BLaER1 (cell line): ENCODE data around the gene ATP8A2.

ENCODE experiments used
- H3K27ac ChIP-seq: shearing (Covaris generic); formaldehyde crosslinking; 2 replicates; pipeline ENCODE4 v1.8.1; 2022
- H3K27me3 ChIP-seq: shearing (Covaris generic); formaldehyde crosslinking; 2 replicates; pipeline ENCODE4 v1.8.1; 2022
- H3K36me3 ChIP-seq: shearing (Covaris generic); formaldehyde crosslinking; 2 replicates; pipeline ENCODE4 v1.8.1; 2022
- H3K4me1 ChIP-seq: shearing (Covaris generic); formaldehyde crosslinking; 2 replicates; pipeline ENCODE4 v1.8.1; 2022
- H3K4me2 ChIP-seq: shearing (Covaris generic); formaldehyde crosslinking; 2 replicates; pipeline ENCODE4 v1.8.1; 2022
- H3K4me3 ChIP-seq: shearing (Covaris generic); formaldehyde crosslinking; 2 replicates; pipeline ENCODE4 v1.8.1; 2022
- H3K9ac ChIP-seq: shearing (Covaris generic); formaldehyde crosslinking; 2 replicates; pipeline ENCODE4 v1.8.1; 2022
- H3K9me3 ChIP-seq: shearing (Covaris generic); formaldehyde crosslinking; 2 replicates; pipeline ENCODE4 v1.8.1; 2022
- H4K20me1 ChIP-seq: shearing (Covaris generic); formaldehyde crosslinking; 2 replicates; pipeline ENCODE4 v1.8.1; 2022
- Cebpa-rat ChIP-seq: shearing (Covaris generic); IDR thresholded peaks from 2 replicates; pipeline ENCODE4 v1.8.1; 2022

Gene ATP8A2

DNA sequence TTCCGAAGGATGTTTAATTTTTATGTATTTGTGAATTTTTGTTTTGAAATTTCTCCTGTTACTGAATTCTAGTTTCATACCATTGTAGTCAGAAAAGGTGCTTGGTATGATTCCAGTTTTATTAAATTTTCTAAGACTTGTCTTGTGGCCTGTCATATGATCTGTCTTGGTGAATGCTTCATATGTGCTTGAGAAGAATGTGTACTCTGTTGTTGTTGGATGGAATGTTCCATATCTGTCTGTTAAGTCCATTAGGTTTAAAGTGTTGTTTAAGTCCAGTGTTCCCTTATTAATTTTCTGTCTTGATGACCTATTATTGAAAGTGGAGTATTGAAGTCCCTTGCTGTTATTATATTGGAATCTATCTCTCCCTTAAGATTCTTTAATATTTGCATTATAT is 273.9 kb downstream of the ATP8A2 start:
- Histone ChIP-seq H3K9ac (no peak overlapping the region), H3K9me3 (peaks cover 56% of the 10 kb centered on the region), H3K4me3 (no peak overlapping the region), H3K27ac (no peak overlapping the region), H3K4me1 (no peaks in the 10 kb centered on the region; the same call in 1 of the 2 replicates), H3K36me3 (no peaks in the 10 kb centered on the region), H3K4me2 (no peak overlapping the region), H3K27me3 (no peaks in the 10 kb centered on the region), H4K20me1 (no peaks in the 10 kb centered on the region)
- TF ChIP-seq Cebpa-rat, result no peak

- Histone ChIP-seq H3K9me3 (peaks cover 43% of the 10 kb centered on the region), H4K20me1 (no peaks in the 10 kb centered on the region), H3K36me3 (no peaks in the 10 kb centered on the region), H3K27ac (no peak overlapping the region), H3K27me3 (no peaks in the 10 kb centered on the region), H3K4me2 (no peak overlapping the region), H3K4me1 (no peaks in the 10 kb centered on the region; the same call in 1 of the 2 replicates), H3K4me3 (no peak overlapping the region), H3K9ac (no peak overlapping the region)
- no peak for TF ChIP-seq Cebpa-rat
These were observed 277.3 kb downstream of the ATP8A2 start for GRCh38 chr13:25649001-25649633.

- TF ChIP-seq Cebpa-rat, result no peak
- H3K9me3 ChIP-seq, result peaks cover 24% of the 10 kb centered on the region
- no peaks in the 10 kb centered on the region for H3K4me1 ChIP-seq
- H3K4me2 ChIP-seq, result no peak overlapping the region
- H3K9ac ChIP-seq, result no peak overlapping the region
- H3K27me3 ChIP-seq, result no peaks in the 10 kb centered on the region
- no peak overlapping the region for H3K27ac ChIP-seq
- no peaks in the 10 kb centered on the region for H3K36me3 ChIP-seq
- H4K20me1 ChIP-seq, result no peaks in the 10 kb centered on the region
- H3K4me3 ChIP-seq, result no peak overlapping the region
These were observed 281.0 kb downstream of the ATP8A2 start for GRCh38 chr13:25652764-25653163.

GRCh38 chr13:25654322-25654721 is 282.5 kb downstream of the ATP8A2 start:
- no peaks in the 10 kb centered on the region for H3K4me1 ChIP-seq
- H3K4me3 ChIP-seq, result no peak overlapping the region
- H3K27me3 ChIP-seq, result no peaks in the 10 kb centered on the region
- no peaks in the 10 kb centered on the region for H3K36me3 ChIP-seq
- TF ChIP-seq Cebpa-rat, result no peak
- H3K9me3 ChIP-seq, result 0 out of 2 replicates have a peak, but pooled peaks cover 9% of the 10 kb centered on the region
- H3K9ac ChIP-seq, result no peak overlapping the region
- no peak overlapping the region for H3K4me2 ChIP-seq
- no peak overlapping the region for H3K27ac ChIP-seq
- H4K20me1 ChIP-seq, result no peaks in the 10 kb centered on the region

- no peaks in the 10 kb centered on the region for H3K36me3 ChIP-seq
- H3K27me3 ChIP-seq, result no peaks in the 10 kb centered on the region
- H4K20me1 ChIP-seq, result no peaks in the 10 kb centered on the region
- H3K9me3 ChIP-seq, result no peaks in the 10 kb centered on the region
- no peak overlapping the region for H3K4me2 ChIP-seq
- no peak overlapping the region for H3K27ac ChIP-seq
- H3K4me1 ChIP-seq, result no peaks in the 10 kb centered on the region
- H3K9ac ChIP-seq, result no peak overlapping the region
- no peak overlapping the region for H3K4me3 ChIP-seq
- no peak for TF ChIP-seq Cebpa-rat
These were observed 285.4 kb downstream of the ATP8A2 start for GRCh38 chr13:25657157-25657556.

- TF ChIP-seq Cebpa-rat, result no peak
- no peaks in the 10 kb centered on the region for H3K9me3 ChIP-seq
- H3K9ac ChIP-seq, result no peak overlapping the region
- no peaks in the 10 kb centered on the region for H3K36me3 ChIP-seq
- H4K20me1 ChIP-seq, result no peaks in the 10 kb centered on the region
- no peaks in the 10 kb centered on the region for H3K4me1 ChIP-seq
- no peak overlapping the region for H3K27ac ChIP-seq
- no peak overlapping the region for H3K4me3 ChIP-seq
- H3K4me2 ChIP-seq, result no peak overlapping the region
- no peaks in the 10 kb centered on the region for H3K27me3 ChIP-seq
These were observed 287.5 kb downstream of the ATP8A2 start for GRCh38 chr13:25659091-25659795.

DNA sequence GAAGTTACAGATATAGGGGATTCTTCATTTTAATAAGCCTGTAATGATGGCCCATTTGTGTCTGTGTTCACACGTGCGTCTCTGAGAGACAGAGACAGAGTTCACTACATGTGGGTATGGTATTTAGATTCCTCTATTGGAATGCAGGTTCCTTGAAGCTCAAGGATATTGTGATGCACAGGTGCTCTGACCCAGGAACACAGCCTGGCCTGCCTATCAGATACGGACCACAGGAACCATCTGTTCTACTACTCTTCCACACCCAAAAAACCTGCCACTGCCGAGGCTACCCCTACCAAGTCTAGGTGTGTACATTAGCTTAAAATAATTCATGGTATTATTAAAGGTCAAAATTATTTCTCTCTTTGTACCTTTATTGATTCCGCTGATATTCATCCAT is 289.2 kb downstream of the ATP8A2 start:
- no peak overlapping the region for H3K27ac ChIP-seq
- no peaks in the 10 kb centered on the region for H3K4me1 ChIP-seq
- H3K36me3 ChIP-seq, result no peaks in the 10 kb centered on the region
- no peak for TF ChIP-seq Cebpa-rat
- H3K9me3 ChIP-seq, result no peaks in the 10 kb centered on the region
- H4K20me1 ChIP-seq, result no peaks in the 10 kb centered on the region
- H3K27me3 ChIP-seq, result no peaks in the 10 kb centered on the region
- H3K4me3 ChIP-seq, result no peak overlapping the region
- H3K9ac ChIP-seq, result no peak overlapping the region
- H3K4me2 ChIP-seq, result no peak overlapping the region

DNA sequence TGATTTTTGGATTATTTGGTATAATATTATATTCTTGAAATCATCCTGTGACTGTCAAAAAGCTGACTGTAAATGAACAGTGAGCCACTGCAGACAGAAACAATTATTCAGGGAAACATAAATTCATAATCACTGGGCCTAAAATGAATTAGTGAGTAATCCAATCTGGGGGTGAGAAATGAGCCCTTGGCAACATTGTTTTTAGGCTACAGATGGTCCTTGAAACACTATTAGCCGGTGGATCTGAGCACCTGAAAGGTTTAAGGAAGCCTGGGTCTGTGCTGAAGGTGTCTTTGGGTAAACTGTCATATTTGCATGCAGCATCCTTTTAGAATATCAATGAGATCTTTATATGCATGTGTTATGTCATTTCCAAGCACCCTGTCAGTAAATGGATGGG is 290.7 kb downstream of the ATP8A2 start:
- no peak overlapping the region for H3K4me2 ChIP-seq
- no peak overlapping the region for H3K27ac ChIP-seq
- no peaks in the 10 kb centered on the region for H3K36me3 ChIP-seq
- no peaks in the 10 kb centered on the region for H4K20me1 ChIP-seq
- no peak overlapping the region for H3K4me3 ChIP-seq
- H3K9ac ChIP-seq, result no peak overlapping the region
- H3K4me1 ChIP-seq, result no peaks in the 10 kb centered on the region
- H3K27me3 ChIP-seq, result no peaks in the 10 kb centered on the region
- TF ChIP-seq Cebpa-rat, result no peak
- H3K9me3 ChIP-seq, result no peaks in the 10 kb centered on the region

GRCh38 chr13:25668345-25668744 is 296.6 kb downstream of the ATP8A2 start:
- Histone ChIP-seq H3K4me3 (no peak overlapping the region), H3K9ac (no peak overlapping the region), H3K9me3 (peaks cover 20% of the 10 kb centered on the region), H3K4me1 (no peaks in the 10 kb centered on the region), H3K27ac (no peak overlapping the region), H4K20me1 (no peaks in the 10 kb centered on the region), H3K27me3 (no peaks in the 10 kb centered on the region), H3K4me2 (no peak overlapping the region), H3K36me3 (no peaks in the 10 kb centered on the region)
- TF ChIP-seq Cebpa-rat, result no peak

DNA sequence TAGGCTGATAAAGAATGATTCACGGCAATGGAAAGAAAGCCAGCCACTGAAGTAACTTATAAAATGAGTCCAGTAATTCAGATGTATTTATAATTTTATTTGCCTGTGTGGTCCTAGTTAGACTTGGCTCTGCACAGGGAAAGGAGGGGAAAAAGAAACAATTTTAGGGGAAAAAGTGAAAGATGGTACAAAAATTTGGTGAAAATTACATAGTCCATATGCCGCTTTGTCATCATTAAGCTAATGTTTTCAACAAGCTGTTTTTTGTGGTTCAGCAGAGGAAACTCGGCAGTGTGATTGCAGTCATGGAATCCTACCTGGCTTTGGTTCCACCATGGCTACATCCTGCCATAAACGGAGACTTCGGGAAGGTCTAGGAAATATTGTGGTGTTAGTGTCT is 301.9 kb downstream of the ATP8A2 start:
- Histone ChIP-seq H3K4me3 (no peak overlapping the region), H3K4me1 (no peaks in the 10 kb centered on the region), H4K20me1 (no peaks in the 10 kb centered on the region), H3K9me3 (peaks cover 13% of the 10 kb centered on the region), H3K36me3 (no peaks in the 10 kb centered on the region), H3K27me3 (no peaks in the 10 kb centered on the region), H3K9ac (no peak overlapping the region), H3K4me2 (no peak overlapping the region), H3K27ac (no peak overlapping the region)
- TF ChIP-seq Cebpa-rat, result no peak
